HepG2 (cell line): Measurements from ENCODE around the gene MAML1. TPM values are rescaled to one million over a fixed set of nuclear protein-coding genes. Genes with fewer than 3 reads are reported as not detected.

ENCODE experiments used
- ATF2 ChIP-seq: sonication (generic); formaldehyde crosslinking; IDR thresholded peaks from 2 replicates; pipeline ENCODE4 v1.4.0; 2020; ENCODE audit warnings: missing genetic modification reagents
- CSRNP1 ChIP-seq: sonication (generic); formaldehyde crosslinking; IDR thresholded peaks from 2 replicates; pipeline ENCODE4 v1.8.1; 2023; ENCODE audit warnings: mild to moderate bottlenecking, missing genetic modification reagents
- FLYWCH1 ChIP-seq: sonication (generic); formaldehyde crosslinking; IDR thresholded peaks from 2 replicates; pipeline ENCODE4 v1.8.1; 2023; ENCODE audit warnings: mild to moderate bottlenecking, missing genetic modification reagents
- FOXJ3 ChIP-seq: sonication (generic); formaldehyde crosslinking; IDR thresholded peaks from 2 replicates; pipeline ENCODE4 v1.4.0; 2020; ENCODE audit warnings: missing genetic modification reagents, mild to moderate bottlenecking, borderline replicate concordance
- IRX3 ChIP-seq: sonication (generic); formaldehyde crosslinking; IDR thresholded peaks from 2 replicates; pipeline ENCODE4 v1.8.1; 2023; ENCODE audit warnings: mild to moderate bottlenecking, low read depth, missing genetic modification reagents, borderline replicate concordance
- NR0B2 ChIP-seq: sonication (generic); formaldehyde crosslinking; IDR thresholded peaks from 2 replicates; pipeline ENCODE4 v1.4.0; 2020; ENCODE audit warnings: mild to moderate bottlenecking, missing genetic modification reagents
- POLR2A ChIP-seq, 2 experiments: IDR thresholded peaks; 2 replicates each; pipeline ENCODE4 v1.6.1; 2011; ENCODE audit warnings: low read depth in 2 of 2, low read length in 2 of 2, mild to moderate bottlenecking in 1 of 2, moderate library complexity in 1 of 2; ENCODE audit not compliant: insufficient read depth in 1 of 2
- POLR2G ChIP-seq: fragments of 200-400 bp; formaldehyde crosslinking; IDR thresholded peaks from 2 replicates; pipeline ENCODE4 v1.6.1; 2018; ENCODE audit warnings: mild to moderate bottlenecking, low read depth, low read length, moderate library complexity
- PRDM4 ChIP-seq: sonication (generic); formaldehyde crosslinking; IDR thresholded peaks from 2 replicates; pipeline ENCODE4 v1.9.0; 2021; ENCODE audit warnings: missing genetic modification reagents, borderline replicate concordance
- TBP ChIP-seq: sonication (generic); formaldehyde crosslinking; IDR thresholded peaks from 2 replicates; pipeline ENCODE4 v1.5.0; 2020; ENCODE audit warnings: missing genetic modification reagents
- ZKSCAN1 ChIP-seq: fragments of 150-350 bp; IDR thresholded peaks from 2 replicates; pipeline ENCODE4 v1.6.1; 2014; ENCODE audit warnings: low read length
- ZNF121 ChIP-seq: sonication (generic); formaldehyde crosslinking; IDR thresholded peaks from 2 replicates; pipeline ENCODE4 v1.5.0; 2020; ENCODE audit warnings: mild to moderate bottlenecking, missing genetic modification reagents
- ZNF343 ChIP-seq: sonication (generic); formaldehyde crosslinking; IDR thresholded peaks from 2 replicates; pipeline ENCODE4 v1.4.0; 2020; ENCODE audit warnings: mild to moderate bottlenecking, missing genetic modification reagents
- ZNF619 ChIP-seq: sonication (generic); formaldehyde crosslinking; IDR thresholded peaks from 2 replicates; pipeline ENCODE4 v1.4.0; 2020; ENCODE audit warnings: mild to moderate bottlenecking, missing genetic modification reagents
- polyA plus RNA-seq, 8 experiments: library from polyadenylated mRNA; depleted of rRNA in 3 of 8; stranded (reverse) in 7 of 8; unstranded in 1 of 8; fragments of >200 nt; fragmentation: Illumina TruSeq in 4 of 8; extraction: Trizol in 4 of 8; gene quantifications; 2 replicates each; pipeline versions ENCODE4 v1.2.1 to v1.2.3, GENCODE V29; 2011 to 2016; ENCODE audit warnings: low read depth in 4 of 8, missing spikeins in 1 of 8, mixed read lengths in 1 of 8; ENCODE audit not compliant: insufficient read depth in 1 of 8
- total RNA-seq, 5 experiments: library from RNA; depleted of rRNA; stranded (reverse); fragments of >200 nt; fragmentation: Illumina TruSeq; extraction: Trizol; gene quantifications; 2 replicates each; pipeline ENCODE4 v1.2.3, GENCODE V29; 2016; ENCODE audit warnings: low read depth in 1 of 5

MAML1 gene
- total and polyA plus RNA-seq, 2 of the 13 experiments (the other 11 are each of a cell fraction or from before 2014, with no cell fraction given) = 10.0 to 10.8 TPM

GRCh38 chr5:179794575-179794974, 62.0 kb downstream of the MAML1 start (continued):
- TF ChIP-seq FLYWCH1 = no peak
- no peak for TF ChIP-seq PRDM4 (CRISPR knock-in tag)
- TF ChIP-seq POLR2A (IDR thresholded peaks at IDR 0.05; ENCODE audit: insufficient read depth in 1 of 2, low read depth in 2 of 2, low read length in 2 of 2) = 0 out of 4 replicates have a peak, but pooled peaks of 1 of the 2 experiments have one; percentile 1
- no peak for TF ChIP-seq ZNF121
- TF ChIP-seq ZKSCAN1 = no peak
- TF ChIP-seq CSRNP1 (CRISPR knock-in tag) = 0 out of 2 replicates have a peak, but pooled peaks have one; percentile 11
- no peak for TF ChIP-seq FOXJ3
- TF ChIP-seq TBP (CRISPR knock-in tag) = no peak
- TF ChIP-seq NR0B2 (CRISPR knock-in tag) = no peak
- TF ChIP-seq ZNF619 (CRISPR knock-in tag) = 0 out of 2 replicates have a peak, but pooled peaks have one; percentile 12
- TF ChIP-seq ZNF343 (CRISPR knock-in tag) = no peak
- TF ChIP-seq ATF2 (CRISPR knock-in tag) = no peak
- TF ChIP-seq IRX3 (CRISPR knock-in tag) = no peak
- TF ChIP-seq POLR2G = 0 out of 2 replicates have a peak, but pooled peaks have one; percentile 2
